HepG2 (cell line): ENCODE measurements around the gene COMMD7.

Experiments
- SIN3A ChIP-seq: IDR thresholded peaks from 2 replicates; pipeline ENCODE4 v1.6.1; 2011; ENCODE audit warnings: low read depth, mild to moderate bottlenecking, control low read depth, low read length, borderline replicate concordance
- TRAFD1 ChIP-seq: sonication (generic); formaldehyde crosslinking; IDR thresholded peaks from 2 replicates; pipeline ENCODE4 v1.5.1; 2020; ENCODE audit warnings: missing genetic modification reagents, mild to moderate bottlenecking, borderline replicate concordance

GRCh38 chr20:32731882-32732266 is 11.4 kb downstream of the COMMD7 start:
- TF ChIP-seq SIN3A (no peak), TRAFD1 (CRISPR knock-in tag) (no peak)
